Hematopoietic multipotent progenitor cell treated with erythropoietin and hydrocortisone succinate and interleukin-3 and kit ligand, for 6 days (in vitro differentiated cells): ENCODE measurements around the gene KAZN.
A peak's percentile ranks its signal among the peaks of the same experiment; 100 is the strongest.

Experiments used
- DNase-seq: peaks from one replicate; pipeline ENCODE4 v3.0.0-alpha.2; 2015

Gene KAZN

GRCh38 chr1:15047237-15047636 lies 448.8 kb downstream of the KAZN start:
- DNase-seq: no peak

DNA sequence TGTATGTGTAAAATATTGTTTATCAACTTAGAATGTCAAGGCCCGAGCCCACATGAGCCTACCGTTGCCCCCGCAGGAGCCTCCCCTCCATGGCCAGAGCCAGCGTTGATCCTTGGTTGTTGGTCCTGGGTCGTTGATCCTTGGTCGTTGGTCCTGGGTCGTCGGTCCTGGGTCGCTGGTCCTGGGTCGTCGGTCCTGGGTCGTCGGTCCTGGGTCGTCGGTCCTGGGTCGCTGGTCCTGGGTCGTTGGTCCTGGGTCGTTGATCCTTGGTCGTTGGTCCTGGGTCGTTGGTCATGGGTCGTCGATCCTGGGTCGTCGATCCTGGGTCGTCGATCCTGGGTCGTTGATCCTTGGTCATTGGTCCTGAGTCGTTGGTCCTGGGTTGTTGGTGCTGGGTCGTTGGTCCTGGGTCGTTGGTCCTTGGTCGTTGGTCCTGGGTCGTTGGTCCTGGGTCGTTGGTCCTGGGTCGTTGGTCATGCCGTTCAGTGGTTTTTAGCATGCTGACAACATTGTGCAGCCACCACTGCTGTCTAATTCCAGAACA lies 450.0 kb downstream of the KAZN start:
- no peak for DNase-seq

DNA sequence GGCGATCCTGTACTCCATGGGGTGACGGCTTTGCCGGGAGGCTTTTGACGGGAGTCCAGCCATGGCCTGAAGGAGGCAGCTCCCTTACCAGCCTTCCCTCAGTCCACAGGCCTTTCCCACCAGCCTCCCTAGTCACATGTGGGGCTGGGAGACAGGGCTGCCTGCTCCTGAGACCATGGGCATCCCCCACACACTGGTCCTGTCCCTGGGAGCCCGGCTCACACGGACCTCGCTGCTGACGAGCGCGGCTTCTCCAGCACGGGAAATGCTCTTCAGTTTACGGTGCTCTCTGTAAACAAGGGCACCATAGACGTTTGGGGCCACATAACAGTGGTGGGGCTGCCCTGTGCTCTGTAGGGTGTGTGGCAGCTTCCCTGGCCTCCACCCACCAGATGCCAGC lies 450.6 kb downstream of the KAZN start:
- DNase-seq: no peak

- no peak for DNase-seq
Measured at GRCh38 chr1:15051882-15052528, 453.5 kb downstream of the KAZN start.

GRCh38 chr1:15053153-15053552 lies 454.7 kb downstream of the KAZN start:
- no peak for DNase-seq

DNA sequence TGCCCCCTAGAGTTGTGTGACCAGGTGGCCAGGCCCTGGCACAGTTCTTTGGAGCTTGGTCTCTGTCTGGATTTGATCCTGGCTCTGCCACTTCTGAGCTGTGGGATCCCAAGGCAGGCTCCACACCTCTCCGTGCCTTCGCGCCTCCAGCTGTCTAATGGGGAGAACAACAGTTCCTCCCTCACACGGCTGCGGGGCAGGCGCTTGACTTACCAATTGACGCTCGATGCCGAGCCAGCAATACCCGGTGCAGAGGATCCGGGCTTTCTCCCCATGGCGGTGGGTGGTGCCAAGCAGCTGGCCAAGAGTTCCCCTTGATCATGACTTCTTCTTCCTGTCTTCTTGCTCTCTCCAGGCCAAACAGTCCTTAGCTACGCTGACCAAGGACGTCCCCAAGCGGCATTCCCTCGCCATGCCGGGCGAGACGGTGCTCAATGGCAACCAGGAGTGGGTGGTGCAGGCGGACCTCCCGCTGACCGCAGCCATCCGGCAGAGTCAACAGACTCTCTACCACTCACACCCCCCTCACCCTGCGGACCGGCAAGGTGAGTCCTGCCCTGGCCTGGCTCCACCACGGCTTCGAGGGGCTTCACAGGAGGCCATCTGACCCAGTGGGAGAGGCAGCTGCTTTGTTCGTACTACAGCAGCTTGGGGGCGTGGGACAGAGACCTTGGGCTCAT lies 457.4 kb downstream of the KAZN start:
- no peak for DNase-seq

DNA sequence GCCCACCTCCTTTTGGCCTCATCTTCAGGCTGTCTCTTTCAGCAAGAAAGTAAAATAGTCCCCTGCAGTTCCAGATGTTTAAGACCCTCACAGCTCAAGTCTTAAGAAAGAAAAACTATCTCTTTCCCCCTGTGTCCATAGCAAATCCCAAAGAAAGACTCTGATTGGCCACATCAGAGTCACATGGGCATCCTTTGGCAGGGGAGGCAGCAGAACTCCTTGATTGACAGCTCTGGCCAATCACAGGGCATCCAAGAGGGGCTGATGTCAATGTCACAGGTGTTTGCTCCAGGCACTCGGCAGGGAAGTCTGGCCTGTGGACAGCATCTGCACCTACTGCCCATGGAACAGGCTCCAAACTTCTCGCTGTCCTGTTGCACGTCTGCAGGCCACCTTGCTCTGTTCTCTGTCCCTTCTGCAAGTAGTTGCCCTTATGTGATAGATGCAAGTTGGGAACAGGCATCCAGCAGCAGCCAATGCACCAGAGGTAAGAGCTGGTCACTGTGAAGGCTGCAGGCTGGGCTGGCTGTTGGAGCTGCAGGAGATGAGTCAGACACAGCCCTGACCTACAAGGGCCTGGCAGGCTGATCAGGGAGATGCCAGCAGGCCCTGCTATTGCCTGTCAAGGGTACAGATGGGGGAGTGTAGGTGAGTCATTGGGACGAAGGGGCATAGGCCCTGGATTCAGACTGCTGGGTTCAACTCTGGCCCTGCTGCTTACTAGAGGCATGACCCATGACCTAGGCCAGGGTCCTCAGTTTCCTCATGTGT lies 458.2 kb downstream of the KAZN start:
- DNase-seq: no peak

GRCh38 chr1:15057834-15058233 lies 459.3 kb downstream of the KAZN start:
- DNase-seq: no peak

DNA sequence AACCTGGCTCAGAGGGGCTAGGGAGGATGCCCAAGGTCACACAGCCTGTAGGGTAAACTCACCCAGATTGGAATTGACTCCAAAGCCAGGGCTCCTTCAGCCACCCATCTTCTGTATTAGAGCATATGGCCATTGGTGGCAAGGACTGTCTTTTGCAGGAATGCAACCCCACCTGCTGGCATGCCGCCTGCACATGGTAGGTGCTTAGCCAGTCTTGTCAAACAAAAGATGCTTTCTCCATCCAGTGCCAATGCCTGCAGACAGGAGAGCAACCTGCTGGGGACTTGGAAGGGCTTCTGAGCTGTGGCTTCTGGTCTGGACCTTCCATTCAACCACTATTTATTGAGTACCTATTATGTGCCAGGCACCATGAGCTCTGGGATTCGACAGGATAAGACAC lies 459.8 kb downstream of the KAZN start:
- no peak for DNase-seq

DNA sequence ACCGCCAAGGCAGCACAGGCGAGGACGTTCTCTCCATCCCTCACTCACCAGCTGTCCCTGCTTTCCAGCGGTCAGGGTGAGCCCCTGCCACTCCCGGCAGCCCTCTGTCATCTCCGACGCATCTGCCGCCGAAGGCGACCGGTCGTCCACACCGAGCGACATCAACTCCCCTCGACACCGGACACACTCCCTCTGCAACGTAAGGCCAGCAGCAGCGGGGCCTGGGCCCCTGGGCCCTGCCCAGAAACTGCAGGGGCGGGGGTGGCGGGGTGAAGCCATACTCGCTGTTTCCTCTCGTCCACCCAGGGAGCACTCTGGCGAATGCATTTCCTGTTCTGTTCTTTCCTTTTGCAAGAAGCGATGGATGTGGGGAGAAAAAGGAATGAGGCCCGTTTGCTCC lies 461.6 kb downstream of the KAZN start:
- no peak for DNase-seq

DNA sequence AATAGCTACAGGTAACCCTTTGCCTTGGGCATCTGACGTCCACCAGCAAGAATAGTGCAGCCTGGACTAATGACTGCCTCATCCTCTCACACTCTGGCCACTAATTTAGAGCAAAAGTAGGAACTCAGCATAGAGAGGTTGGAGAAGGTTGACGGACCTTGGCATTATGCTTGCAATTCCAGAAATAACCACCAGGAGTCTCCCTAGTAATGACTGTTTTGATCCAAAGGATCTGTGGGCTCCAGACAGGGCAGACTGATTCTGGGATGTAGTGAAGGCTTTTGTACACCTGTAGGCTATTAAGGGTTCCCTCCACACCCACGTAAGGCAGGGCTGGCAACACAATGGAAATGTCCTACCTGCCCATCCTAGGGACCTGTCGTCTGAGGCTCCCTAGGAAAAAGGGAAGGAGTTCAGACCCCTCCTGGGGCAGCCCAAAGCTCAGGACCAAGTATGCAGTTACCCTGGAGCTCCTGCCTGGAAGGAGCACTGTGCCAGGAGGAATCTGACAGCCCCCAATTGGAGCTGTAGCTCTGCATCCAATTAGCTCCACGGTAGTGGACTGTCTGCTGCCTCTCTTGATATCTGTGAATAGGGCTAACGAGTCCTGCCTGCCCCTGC lies 464.1 kb downstream of the KAZN start:
- peak; percentile 46 for DNase-seq

- DNase-seq: no peak
Measured at GRCh38 chr1:15063346-15063745, 464.9 kb downstream of the KAZN start.

DNA sequence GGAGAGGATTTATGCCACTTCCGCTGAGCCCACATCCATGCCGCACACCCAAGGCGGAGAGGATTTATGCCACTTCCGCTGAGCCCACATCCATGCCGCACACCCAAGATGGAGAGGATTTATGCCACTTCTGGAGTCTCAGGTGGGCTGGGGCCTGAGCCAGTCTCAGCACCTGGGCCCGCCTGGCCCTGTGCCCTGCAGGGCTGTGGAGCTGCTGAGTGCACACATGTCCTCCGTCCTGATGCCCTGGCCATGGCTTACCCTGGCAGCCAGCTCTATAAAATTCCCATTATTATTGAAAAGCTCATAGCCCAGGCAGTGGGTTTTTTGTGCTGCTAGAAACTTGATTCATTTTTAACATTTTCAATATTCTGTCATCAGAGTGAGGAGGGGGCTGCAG lies 465.3 kb downstream of the KAZN start:
- no peak for DNase-seq

DNA sequence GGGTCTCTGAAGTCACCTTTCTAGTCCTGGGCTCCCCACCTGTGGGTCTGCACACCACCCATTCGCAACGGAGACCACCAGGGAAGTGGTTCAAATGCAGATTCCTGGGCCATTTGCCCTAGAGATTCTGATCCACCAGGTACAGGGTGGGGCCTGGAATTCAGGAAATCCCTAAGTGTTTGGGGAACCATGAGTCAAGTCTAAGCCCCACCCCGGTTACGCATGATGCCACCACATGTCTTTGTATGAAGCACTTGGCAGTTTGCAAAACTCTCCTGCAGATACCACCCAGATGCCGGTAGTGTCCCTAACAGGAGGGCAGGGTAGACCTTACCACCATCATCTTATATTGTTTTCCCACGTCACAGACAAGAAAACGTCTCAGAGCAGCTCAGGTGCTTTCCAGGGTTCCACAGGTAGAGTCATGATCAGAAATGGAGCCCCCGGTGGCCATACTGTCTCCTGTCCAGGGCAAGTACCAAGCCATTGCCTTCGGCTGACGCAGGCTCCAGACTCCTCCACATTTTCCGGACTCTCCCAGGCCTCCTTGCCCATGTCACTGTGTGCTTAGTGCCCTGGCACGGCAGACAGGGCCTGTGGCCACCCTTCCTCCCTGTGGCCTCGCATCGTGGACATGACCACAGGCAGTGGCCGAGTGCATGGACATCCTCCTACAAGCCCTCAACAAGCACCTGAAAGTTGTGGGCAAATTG lies 465.9 kb downstream of the KAZN start:
- no peak for DNase-seq

GRCh38 chr1:15065291-15065690 lies 466.8 kb downstream of the KAZN start:
- no peak for DNase-seq

DNA sequence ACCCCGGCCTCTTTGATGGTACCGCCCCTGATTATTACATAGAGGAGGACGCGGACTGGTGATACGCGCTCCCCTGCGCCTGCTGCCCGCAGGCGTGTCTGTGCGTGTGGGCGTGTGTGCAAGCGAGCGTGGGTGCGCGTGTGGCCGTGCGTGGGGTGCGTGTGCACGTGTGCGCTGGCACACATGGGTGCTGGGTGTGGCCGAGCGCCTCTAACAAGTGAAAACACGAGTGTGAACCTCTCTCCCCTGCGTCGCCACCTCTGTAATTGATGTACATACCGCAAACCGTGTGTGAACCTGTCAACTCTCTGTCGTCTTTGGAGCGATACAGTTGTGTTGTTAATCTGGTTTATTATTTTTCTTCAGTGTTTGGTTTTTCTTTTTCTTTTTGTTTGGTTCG lies 467.3 kb downstream of the KAZN start:
- DNase-seq: no peak

GRCh38 chr1:15066191-15066590 lies 467.7 kb downstream of the KAZN start:
- DNase-seq: no peak

DNA sequence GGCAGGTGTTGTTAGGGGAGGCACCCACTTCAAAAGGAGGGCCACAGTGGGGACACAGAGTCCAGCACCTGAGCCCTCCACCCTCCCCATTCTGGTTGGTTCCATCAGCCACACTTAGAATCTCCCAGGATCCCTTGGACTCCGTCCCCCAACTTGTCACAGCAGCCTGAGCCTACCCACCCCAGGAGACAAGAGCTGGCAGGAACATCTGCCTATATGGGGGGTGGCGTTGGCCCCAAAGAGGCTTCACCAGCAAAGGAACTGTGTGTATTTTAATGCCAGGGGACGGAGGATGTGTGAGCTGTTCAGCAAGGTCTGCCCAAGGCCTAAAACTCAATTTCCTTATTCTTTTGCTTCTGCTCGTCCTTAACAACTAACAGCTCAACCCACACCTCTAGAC lies 468.7 kb downstream of the KAZN start:
- no peak for DNase-seq

DNA sequence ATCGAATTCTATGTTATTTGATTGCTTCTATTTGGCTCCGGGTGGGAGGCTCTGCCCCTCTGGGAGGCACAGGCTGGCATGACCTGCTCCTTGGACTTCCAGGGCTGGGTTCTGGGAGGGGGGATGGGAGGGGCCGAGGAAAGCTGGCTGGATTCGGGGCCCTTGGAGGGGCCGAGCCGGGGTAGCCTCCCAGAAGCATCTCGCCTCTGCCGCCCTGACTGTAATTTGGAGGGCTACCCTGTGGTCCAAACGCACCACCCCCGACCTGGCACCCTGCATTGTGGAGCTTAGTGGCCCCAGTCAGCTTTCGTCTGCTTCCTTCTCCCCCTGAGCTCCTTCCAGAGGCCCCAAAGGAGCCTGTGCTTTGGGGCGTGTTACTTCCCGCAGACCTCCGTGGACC lies 469.7 kb downstream of the KAZN start:
- DNase-seq: no peak

GRCh38 chr1:15068997-15069396 lies 470.5 kb downstream of the KAZN start:
- no peak for DNase-seq

DNA sequence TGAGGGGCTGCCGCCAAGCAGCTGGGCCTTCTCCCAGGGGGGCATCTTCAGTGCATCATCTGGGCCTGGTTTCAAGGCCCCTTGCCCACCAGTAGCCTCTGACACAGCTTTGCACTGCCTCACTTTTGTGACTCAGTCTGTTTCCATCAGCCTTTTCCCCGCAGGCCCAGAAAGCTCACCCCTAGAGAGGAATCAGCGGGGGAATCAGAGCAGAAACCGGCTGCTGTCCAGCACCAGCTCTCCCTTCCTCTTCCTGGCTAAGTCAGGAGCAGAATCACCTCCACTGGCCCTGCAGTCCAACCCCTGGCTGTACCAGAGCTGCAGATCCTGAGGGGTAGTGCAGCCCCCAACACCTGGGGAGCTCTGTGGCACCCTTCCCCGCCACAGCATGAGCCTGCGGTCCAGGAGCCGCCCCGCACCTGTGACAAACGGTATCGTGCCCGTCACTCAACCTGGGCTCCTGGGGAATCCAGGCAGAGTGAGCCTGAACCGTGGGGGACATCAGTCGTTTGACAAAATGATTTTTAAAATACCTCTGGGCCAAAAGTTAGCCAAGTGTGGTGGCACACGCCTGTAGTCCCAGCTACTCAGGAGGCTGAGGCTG lies 471.8 kb downstream of the KAZN start:
- DNase-seq: no peak

DNA sequence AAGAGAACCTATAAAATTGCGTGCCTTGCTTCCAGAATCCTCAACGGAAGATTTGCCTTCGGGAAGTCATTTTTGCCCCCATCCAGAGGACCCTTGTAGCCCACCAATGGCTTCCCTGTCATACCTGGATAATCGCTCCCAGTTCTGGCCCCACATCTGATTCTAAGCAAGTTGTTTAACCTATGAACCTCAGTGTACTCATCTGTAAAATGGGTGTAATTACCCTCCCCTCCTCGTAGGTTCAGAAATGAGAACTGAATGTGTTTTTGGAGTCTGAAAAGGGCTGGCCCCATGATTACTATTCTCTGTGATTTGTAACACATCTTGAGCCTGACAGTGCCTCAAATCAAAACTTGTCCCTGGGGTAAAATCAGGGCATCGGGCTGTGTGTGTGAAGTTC lies 473.5 kb downstream of the KAZN start:
- no peak for DNase-seq
